HEK293 (cell line): ENCODE measurements around the gene IL17D.

Experiments used
- SCRT1 ChIP-seq: fragments of 450-650 bp; formaldehyde crosslinking; IDR thresholded peaks from 2 replicates; pipeline ENCODE4 v1.5.1; 2016; ENCODE audit warnings: missing biosample characterization, missing genetic modification characterization, borderline replicate concordance
- YY1 ChIP-seq: fragments of 450-650 bp; formaldehyde crosslinking; IDR thresholded peaks from 2 replicates; pipeline ENCODE4 v1.5.1; 2018; ENCODE audit warnings: missing biosample characterization, missing genetic modification characterization
- ZBTB7A ChIP-seq: fragments of 450-650 bp; formaldehyde crosslinking; IDR thresholded peaks from 2 replicates; pipeline ENCODE4 v1.5.1; 2016; ENCODE audit warnings: low read depth, missing biosample characterization, missing genetic modification characterization
- ZFP37 ChIP-seq: fragments of 450-650 bp; formaldehyde crosslinking; IDR thresholded peaks from 2 replicates; pipeline ENCODE4 v1.5.1; 2016; ENCODE audit warnings: missing biosample characterization, missing genetic modification characterization
- ZNF10 ChIP-seq: fragments of 450-650 bp; formaldehyde crosslinking; IDR thresholded peaks from 2 replicates; pipeline ENCODE4 v1.5.1; 2017; ENCODE audit warnings: missing biosample characterization, missing genetic modification characterization
- ZNF292 ChIP-seq: fragments of 450-650 bp; formaldehyde crosslinking; IDR thresholded peaks from 2 replicates; pipeline ENCODE4 v1.5.1; 2016; ENCODE audit warnings: low read depth, missing biosample characterization, missing genetic modification characterization, borderline replicate concordance
- TF ChIP-seq, protein P1 (sequence below): fragments of 450-650 bp; formaldehyde crosslinking; IDR thresholded peaks from 2 replicates; pipeline ENCODE4 v1.5.1; 2016; ENCODE audit warnings: missing biosample characterization, missing genetic modification characterization
- TF ChIP-seq, protein P2 (sequence below): fragments of 450-650 bp; formaldehyde crosslinking; IDR thresholded peaks from 2 replicates; pipeline ENCODE4 v1.5.1; 2016; ENCODE audit warnings: missing biosample characterization, missing genetic modification characterization, low read depth
- TF ChIP-seq, protein P3 (sequence below): fragments of 450-650 bp; formaldehyde crosslinking; IDR thresholded peaks from 2 replicates; pipeline ENCODE4 v1.5.1; 2016; ENCODE audit warnings: missing biosample characterization, missing genetic modification characterization
- TF ChIP-seq, protein P4 (sequence below): sonication (generic); formaldehyde crosslinking; IDR thresholded peaks from 2 replicates; pipeline ENCODE4 v1.8.1; 2022; ENCODE audit warnings: mild to moderate bottlenecking, moderate library complexity, missing genetic modification reagents

DNA sequence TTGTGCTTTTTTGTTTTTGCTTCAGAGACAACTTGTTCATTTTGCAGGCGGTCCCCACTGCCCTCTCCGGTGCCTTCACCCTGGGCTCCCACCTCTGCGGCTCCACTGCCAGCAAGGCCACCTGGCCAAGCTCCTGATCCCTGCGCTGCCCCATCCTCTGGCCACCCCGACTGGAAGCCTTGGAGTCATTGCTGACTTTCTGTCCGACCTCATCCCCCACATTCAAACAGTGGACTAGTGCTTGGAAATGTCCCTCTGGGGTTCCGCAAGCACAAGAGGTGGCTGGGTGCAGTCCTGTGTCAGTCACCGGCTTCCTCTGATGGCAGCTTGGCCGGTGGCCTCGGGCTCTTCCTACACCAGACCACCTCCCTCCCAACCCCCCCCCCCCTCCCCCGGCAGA, 17.0 kb downstream of the IL17D start:
- TF ChIP-seq ZBTB7A (tag by site-specific recombination) (no peak), YY1 (tag by site-specific recombination) (no peak), ZNF10 (no peak), ZNF292 (no peak), SCRT1 (tag by site-specific recombination) (no peak), ZFP37 (tag by site-specific recombination) (no peak)
- TF ChIP-seq, protein P1, sequence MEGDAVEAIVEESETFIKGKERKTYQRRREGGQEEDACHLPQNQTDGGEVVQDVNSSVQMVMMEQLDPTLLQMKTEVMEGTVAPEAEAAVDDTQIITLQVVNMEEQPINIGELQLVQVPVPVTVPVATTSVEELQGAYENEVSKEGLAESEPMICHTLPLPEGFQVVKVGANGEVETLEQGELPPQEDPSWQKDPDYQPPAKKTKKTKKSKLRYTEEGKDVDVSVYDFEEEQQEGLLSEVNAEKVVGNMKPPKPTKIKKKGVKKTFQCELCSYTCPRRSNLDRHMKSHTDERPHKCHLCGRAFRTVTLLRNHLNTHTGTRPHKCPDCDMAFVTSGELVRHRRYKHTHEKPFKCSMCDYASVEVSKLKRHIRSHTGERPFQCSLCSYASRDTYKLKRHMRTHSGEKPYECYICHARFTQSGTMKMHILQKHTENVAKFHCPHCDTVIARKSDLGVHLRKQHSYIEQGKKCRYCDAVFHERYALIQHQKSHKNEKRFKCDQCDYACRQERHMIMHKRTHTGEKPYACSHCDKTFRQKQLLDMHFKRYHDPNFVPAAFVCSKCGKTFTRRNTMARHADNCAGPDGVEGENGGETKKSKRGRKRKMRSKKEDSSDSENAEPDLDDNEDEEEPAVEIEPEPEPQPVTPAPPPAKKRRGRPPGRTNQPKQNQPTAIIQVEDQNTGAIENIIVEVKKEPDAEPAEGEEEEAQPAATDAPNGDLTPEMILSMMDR: no peak
- TF ChIP-seq, protein P2, sequence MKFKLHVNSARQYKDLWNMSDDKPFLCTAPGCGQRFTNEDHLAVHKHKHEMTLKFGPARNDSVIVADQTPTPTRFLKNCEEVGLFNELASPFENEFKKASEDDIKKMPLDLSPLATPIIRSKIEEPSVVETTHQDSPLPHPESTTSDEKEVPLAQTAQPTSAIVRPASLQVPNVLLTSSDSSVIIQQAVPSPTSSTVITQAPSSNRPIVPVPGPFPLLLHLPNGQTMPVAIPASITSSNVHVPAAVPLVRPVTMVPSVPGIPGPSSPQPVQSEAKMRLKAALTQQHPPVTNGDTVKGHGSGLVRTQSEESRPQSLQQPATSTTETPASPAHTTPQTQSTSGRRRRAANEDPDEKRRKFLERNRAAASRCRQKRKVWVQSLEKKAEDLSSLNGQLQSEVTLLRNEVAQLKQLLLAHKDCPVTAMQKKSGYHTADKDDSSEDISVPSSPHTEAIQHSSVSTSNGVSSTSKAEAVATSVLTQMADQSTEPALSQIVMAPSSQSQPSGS (tag by site-specific recombination): no peak
- TF ChIP-seq, protein P3, sequence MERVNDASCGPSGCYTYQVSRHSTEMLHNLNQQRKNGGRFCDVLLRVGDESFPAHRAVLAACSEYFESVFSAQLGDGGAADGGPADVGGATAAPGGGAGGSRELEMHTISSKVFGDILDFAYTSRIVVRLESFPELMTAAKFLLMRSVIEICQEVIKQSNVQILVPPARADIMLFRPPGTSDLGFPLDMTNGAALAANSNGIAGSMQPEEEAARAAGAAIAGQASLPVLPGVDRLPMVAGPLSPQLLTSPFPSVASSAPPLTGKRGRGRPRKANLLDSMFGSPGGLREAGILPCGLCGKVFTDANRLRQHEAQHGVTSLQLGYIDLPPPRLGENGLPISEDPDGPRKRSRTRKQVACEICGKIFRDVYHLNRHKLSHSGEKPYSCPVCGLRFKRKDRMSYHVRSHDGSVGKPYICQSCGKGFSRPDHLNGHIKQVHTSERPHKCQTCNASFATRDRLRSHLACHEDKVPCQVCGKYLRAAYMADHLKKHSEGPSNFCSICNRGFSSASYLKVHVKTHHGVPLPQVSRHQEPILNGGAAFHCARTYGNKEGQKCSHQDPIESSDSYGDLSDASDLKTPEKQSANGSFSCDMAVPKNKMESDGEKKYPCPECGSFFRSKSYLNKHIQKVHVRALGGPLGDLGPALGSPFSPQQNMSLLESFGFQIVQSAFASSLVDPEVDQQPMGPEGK (tag by site-specific recombination): no peak
- TF ChIP-seq, protein P4, sequence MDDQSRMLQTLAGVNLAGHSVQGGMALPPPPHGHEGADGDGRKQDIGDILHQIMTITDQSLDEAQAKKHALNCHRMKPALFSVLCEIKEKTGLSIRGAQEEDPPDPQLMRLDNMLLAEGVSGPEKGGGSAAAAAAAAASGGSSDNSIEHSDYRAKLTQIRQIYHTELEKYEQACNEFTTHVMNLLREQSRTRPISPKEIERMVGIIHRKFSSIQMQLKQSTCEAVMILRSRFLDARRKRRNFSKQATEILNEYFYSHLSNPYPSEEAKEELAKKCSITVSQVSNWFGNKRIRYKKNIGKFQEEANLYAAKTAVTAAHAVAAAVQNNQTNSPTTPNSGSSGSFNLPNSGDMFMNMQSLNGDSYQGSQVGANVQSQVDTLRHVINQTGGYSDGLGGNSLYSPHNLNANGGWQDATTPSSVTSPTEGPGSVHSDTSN (CRISPR knock-in tag): no peak
